GM18508 (cell line): ENCODE data around the gene PRDM10.

Experiments used
- ATAC-seq: cut with Tn5 transposase; IDR thresholded peaks from one replicate; pipeline ENCODE4 v1.9.1; 2021; ENCODE audit warnings: moderate number of reproducible peaks; ENCODE audit not compliant: insufficient read depth, unreplicated experiment

Gene PRDM10

GRCh38 chr11:129855086-129855485 is 147.5 kb downstream of the PRDM10 start:
- no peak for ATAC-seq

- ATAC-seq, result no peak
Observed at GRCh38 chr11:129854232-129854805, 148.3 kb downstream of the PRDM10 start.

- no peak for ATAC-seq
Observed at GRCh38 chr11:129853518-129854231, 149.0 kb downstream of the PRDM10 start.

GRCh38 chr11:129852125-129852740 is 150.4 kb downstream of the PRDM10 start:
- no peak for ATAC-seq
